Measurements from ENCODE around the gene MED8.
"Not testable (repeated sequence)": the region's sequence is repeated elsewhere in the genome, so short reads cannot be mapped to it uniquely, and the experiment has no call there.

The MED8 gene

GRCh38 chr1:43421976-43422750, 32.6 kb upstream of the MED8 start:
- no peak for DNase-seq

- no peak for DNase-seq
Measured at GRCh38 chr1:43421396-43421795, 31.8 kb upstream of the MED8 start.

- DNase-seq = no peak
Measured at GRCh38 chr1:43420874-43421273, 31.3 kb upstream of the MED8 start.

- DNase-seq = no peak
Measured at GRCh38 chr1:43419627-43420425, 30.2 kb upstream of the MED8 start.

GRCh38 chr1:43418858-43419257, 29.3 kb upstream of the MED8 start:
- DNase-seq = no peak

- no peak for DNase-seq
Measured at GRCh38 chr1:43415901-43416300, 26.3 kb upstream of the MED8 start.

- peak; percentile 59 to 75 for DNase-seq
Measured at GRCh38 chr1:43414634-43415223, 25.1 kb upstream of the MED8 start.

- DNase-seq = not testable (repeated sequence)
Measured at GRCh38 chr1:43413426-43413825, 23.8 kb upstream of the MED8 start.

GRCh38 chr1:43410571-43410970, 21.0 kb upstream of the MED8 start:
- no peak for DNase-seq

GRCh38 chr1:43405876-43406234, 16.3 kb upstream of the MED8 start:
- no peak for DNase-seq

- DNase-seq = no peak
Measured at GRCh38 chr1:43405219-43405875, 15.7 kb upstream of the MED8 start.

GRCh38 chr1:43404353-43404752, 14.8 kb upstream of the MED8 start:
- DNase-seq = no peak

- DNase-seq = no peak
Measured at GRCh38 chr1:43402089-43402865, 12.7 kb upstream of the MED8 start.

GRCh38 chr1:43400441-43400840, 10.8 kb upstream of the MED8 start:
- not testable (repeated sequence) for DNase-seq

- no peak for DNase-seq
Measured at GRCh38 chr1:43398227-43398626, 8.6 kb upstream of the MED8 start.

- DNase-seq = no peak
Measured at GRCh38 chr1:43396059-43396458, 6.5 kb upstream of the MED8 start.

- no peak for DNase-seq
Measured at GRCh38 chr1:43395523-43395922, 5.9 kb upstream of the MED8 start.

- no peak for DNase-seq
Measured at GRCh38 chr1:43392702-43393101, 3.1 kb upstream of the MED8 start.

- DNase-seq = no peak
Measured at GRCh38 chr1:43388613-43389012, 987 bp downstream of the MED8 start.

GRCh38 chr1:43387976-43388599, 1.5 kb downstream of the MED8 start:
- no peak for DNase-seq

GRCh38 chr1:43386676-43387075, 2.9 kb downstream of the MED8 start:
- no peak for DNase-seq

GRCh38 chr1:43383449-43383848, 6.2 kb downstream of the MED8 start:
- DNase-seq = no peak

Measured in CD4-positive, alpha-beta T cell treated with Interferon alpha-2 for 1 hour (primary cell).